Right forelimb (tissue), 1 donor: Measurements from ENCODE around the gene LIPT1.
"Not testable (repeated sequence)": the region's sequence is repeated elsewhere in the genome, so short reads cannot be mapped to it uniquely, and the experiment has no call there.

Experiments
- DNase-seq: peaks from one replicate; pipeline ENCODE4 v3.0.0-alpha.2; 2018

Gene LIPT1

GRCh38 chr2:99154643-99155536 is at the start of gene LIPT1, which contains the start of gene TSGA10:
LIPT1 (plus strand) TSS chr2:99154967; CDS start chr2:99161958, 6,991 bp downstream.
TSGA10 (minus strand) TSS chr2:99154942; CDS start chr2:99109439, 45,503 bp downstream.
- DNase-seq: peak; percentile 91

DNA sequence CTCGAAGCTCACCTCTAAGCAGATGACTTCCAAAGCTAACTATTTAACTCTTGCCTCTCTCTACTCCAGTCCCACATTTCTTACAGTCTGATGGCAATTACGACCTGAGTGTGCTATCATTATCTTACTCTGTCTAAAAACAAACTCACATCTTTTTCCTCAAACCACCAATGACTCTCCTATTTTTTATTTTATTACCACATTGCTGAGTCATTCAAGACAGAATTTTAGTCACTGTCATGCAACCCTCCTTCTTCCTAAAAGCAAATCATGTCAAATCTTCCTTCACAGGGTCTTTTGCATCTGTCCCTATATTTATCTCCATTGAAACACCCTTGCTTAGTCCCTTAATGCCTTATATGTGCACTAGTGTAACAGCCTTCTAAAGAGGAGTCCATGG is 47.9 kb upstream of the LIPT1 start:
- no peak for DNase-seq

GRCh38 chr2:99111236-99111635 is 43.5 kb upstream of the LIPT1 start:
- DNase-seq: no peak

GRCh38 chr2:99111945-99112344 is 42.8 kb upstream of the LIPT1 start:
- DNase-seq: no peak

DNA sequence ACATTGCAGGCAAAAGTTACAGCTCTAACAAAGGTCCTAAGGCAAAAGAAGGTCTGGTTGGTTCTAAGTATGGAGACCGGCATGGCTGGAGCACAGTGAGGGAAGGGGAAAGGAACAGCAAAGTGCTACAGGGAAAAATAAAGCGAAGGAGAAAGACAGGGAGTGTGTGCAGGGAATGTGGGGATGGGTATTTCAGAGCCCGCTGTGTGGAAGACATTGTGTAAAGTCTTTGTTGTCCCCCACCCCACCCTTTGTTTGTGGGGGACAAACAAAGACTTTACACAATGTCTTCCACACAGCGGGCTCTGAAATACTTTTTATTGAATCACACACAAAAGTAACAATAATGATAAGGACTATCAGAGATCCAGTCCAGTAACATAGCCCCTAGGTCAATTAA is 42.1 kb upstream of the LIPT1 start:
- no peak for DNase-seq

- DNase-seq: no peak
These were observed 26.8 kb upstream of the LIPT1 start for GRCh38 chr2:99127981-99128380.

- DNase-seq: not testable (repeated sequence)
These were observed 19.7 kb upstream of the LIPT1 start for GRCh38 chr2:99135044-99135556.

GRCh38 chr2:99139003-99139402 is 15.8 kb upstream of the LIPT1 start:
- no peak for DNase-seq

- no peak for DNase-seq
These were observed 14.5 kb upstream of the LIPT1 start for GRCh38 chr2:99140056-99140859.

DNA sequence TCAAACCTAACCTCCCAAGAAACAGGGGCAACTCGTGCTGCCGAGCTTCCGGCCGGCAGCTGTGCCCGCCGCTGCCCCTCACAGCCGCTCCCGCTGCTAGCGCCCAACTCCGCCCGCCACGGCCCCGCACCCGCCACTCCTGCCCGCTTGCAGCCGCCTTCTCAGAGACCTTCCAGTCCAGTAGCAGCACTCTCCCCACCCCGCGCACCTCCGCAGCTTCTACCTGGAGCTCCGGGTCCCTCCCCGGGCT is 14.0 kb upstream of the LIPT1 start:
- no peak for DNase-seq

GRCh38 chr2:99141110-99142108 is 13.4 kb upstream of the LIPT1 start, which contains the start of gene C2orf15:
C2orf15 (plus strand) TSS chr2:99141707; CDS start chr2:99150559, 8,852 bp downstream.
- peak; percentile 93 for DNase-seq

DNA sequence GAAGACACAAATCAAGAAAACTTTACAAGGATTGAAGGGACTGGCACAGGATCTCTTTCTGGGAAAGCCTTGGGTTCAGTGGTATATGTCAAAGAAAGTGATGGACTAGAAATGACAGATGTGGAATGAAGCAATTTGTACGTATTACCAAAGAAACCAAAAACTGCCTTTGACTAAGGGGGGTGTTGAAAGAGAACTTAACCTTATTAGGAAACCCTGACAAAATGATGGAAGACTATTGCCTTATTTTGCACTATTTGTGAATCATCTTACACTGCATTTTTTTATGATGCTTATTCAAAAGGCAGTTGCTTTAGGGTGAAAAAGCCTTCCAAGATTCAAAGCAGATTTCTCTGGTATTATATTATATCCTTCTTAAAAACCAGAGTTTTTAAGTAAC is 4.1 kb upstream of the LIPT1 start:
- DNase-seq: no peak

DNA sequence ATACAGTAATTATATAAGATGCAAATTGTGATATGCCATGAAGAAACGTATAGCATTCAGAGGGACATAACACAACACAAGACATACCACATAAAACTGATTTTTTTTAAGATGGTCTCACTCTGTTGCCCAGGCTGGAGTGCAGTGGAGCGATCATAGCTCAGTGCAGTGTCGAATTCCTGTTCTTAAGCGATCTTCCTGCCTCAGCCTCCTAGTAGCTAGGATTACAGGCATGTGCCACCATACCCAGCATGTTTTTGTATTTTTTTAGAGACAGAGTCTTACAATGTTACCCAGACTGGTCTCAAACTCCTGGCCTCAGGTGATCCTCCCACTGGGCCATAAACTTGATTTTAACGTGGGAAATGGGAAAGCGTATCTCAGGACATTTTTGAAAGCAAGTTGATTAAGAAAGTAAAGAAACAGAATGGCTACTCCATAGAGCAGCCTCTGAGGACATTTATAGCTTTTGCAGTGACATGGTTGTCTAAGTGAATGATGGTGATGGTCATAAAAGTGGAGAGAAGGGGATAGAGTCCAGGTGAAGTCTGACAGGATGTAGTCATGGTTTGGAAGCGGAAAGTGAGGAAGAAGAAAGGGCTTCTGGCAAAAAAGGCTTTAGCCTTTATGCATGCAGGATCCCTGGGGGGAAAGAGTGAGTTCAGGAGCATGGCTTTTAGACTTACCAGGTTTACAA is 2.4 kb upstream of the LIPT1 start:
- no peak for DNase-seq

GRCh38 chr2:99153921-99154604 is 704 bp upstream of the LIPT1 start:
- no peak for DNase-seq

GRCh38 chr2:99156891-99157290 is 2.1 kb downstream of the LIPT1 start:
- DNase-seq: no peak

DNA sequence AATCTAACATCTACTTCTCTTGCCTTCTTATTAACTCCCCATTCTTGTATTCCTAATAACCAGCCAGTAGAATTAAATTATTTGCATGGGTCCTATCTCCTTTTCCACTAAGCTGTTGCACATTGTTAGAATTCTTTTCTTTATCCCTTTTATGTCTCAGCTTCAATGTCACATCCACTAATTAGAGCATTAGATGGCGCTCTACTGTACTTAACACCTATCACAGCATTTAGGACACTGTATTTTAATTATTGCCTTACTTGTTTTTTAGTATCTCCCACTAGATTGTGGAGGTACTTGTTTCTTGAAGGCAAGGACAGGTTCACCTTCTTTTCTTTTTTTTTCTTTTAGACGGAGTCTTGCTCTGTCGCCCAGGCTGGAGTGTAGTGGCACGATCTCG is 3.8 kb downstream of the LIPT1 start:
- DNase-seq: no peak

GRCh38 chr2:99159594-99159993 is 4.8 kb downstream of the LIPT1 start:
- DNase-seq: no peak

GRCh38 chr2:99166218-99166617 is 11.5 kb downstream of the LIPT1 start:
- DNase-seq: no peak

GRCh38 chr2:99169534-99169933 is 14.8 kb downstream of the LIPT1 start:
- DNase-seq: no peak

DNA sequence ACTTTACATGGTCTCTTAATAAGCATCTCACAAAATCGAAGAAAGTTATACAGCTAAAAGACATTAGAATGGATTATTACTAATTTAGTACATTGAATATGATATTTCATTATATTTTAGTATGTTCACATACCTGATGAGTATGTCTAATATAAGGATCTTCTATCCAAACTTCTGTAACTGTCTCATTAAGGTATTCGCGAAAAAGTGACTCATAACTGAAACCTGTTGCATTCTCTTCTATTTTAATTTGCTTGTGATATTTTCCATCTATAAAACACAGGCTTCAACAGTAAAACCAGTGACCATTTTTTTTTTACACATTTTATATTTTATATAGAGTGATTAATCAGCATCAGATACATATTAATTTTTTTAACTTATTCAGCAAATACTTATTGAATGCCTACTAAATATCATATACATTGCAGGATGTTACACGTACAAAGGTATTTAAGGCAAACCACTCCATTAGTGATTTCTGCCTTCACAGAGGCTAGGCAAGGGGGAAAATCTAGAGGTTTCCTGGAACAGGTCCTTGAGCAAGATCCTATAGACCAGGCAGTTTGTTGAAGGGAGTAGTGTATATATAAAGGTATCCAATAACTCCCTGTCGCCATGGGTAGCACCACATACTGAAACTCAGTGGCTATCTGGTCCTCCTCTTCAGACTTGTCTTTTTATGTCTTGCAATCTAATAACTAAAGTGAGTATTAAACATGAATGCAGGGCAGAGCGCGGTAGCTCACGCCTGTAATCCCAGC is 16.8 kb downstream of the LIPT1 start:
- no peak for DNase-seq
